LHCN-M2 (cell line): ENCODE data around the gene SPAG16. TPM values are rescaled to one million over a fixed set of nuclear protein-coding genes. Genes with fewer than 3 reads are reported as not detected.
A peak's percentile ranks its signal among the peaks of the same experiment; 100 is the strongest.

Experiments
- DNase-seq: peaks from one replicate; pipeline ENCODE4 v3.0.0-alpha.2; 2012; ENCODE audit warnings: low read depth
- total RNA-seq: library from RNA; depleted of rRNA; stranded (reverse); fragments of >200 nt; gene quantifications from 2 replicates; pipeline ENCODE4 v1.2.3, GENCODE V29; 2014

The SPAG16 gene
- total RNA-seq, 1 experiment from 2014 or later = 16.5 TPM

DNA sequence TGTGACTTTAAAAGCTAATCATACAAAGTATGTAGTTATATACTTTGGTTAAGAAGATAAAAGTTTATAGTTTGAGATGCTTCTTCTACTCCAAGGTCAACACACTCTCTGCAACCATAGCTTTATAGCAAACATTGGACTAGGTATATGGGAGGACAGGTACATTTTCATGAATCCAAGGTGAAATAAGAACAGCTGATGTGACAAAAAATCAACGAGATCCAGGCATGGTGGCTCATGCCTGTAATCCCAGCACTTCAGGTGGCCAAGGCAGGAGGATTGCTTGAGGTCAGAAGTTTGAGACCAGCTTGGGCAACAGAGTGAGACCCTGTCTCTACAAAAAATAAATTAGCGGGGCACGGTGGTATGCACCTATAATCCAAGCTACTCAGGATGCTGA, 963.3 kb downstream of the SPAG16 start:
- DNase-seq = no peak

DNA sequence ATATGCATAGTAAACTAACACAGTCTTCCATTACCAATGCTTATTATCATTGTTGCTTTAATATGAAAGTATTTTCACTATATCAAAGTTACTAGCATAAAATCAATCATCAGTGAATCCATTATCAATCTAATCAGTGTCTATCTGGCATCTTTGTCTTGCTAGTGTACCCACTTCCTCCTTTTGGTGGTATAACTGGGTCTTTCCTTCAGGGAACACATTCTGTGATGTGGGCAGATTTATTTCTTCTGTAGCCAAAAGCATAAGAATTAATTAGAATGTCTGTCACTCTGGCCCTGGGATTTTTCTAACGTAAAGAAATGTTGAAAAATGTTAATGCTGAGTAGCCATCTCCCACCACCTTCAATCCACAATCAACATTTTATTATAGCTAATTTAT, 970.8 kb downstream of the SPAG16 start:
- no peak for DNase-seq

DNA sequence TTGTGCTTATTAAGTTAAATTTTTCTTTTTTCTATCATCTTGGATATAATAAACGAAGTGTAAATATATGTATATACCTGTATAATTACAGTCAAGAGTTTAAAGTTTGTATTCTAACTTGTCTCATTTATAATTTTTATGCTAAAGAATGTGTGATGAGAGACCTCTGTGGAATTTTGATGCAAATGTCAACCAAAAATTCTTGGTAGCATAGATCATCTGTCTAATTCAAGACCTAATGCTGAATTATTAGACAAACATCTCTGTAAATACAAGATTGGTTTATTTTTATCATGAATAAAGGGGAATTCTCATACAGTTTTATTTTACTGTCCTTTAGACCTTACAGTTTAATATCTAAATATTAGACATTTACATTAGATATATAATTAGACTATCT, 977.4 kb downstream of the SPAG16 start:
- DNase-seq = peak; percentile 16

DNA sequence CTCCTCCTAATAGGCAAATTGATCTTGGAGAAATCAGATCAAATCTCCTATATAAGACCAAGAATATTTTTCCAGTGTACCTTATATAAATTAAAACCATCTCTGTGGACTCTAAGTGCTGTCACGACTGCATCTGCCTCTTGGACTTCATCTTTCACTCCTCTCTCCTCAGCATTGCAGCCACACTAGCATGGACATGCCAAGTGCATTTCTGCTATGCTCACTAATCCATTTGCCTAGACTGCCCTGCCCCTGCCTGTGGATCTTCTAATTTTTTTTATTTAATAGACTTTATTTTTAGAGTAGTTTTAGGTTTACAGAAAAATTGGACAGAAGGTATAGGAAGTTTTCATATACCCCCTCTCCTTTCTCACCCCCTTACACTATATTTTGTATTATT, 979.9 kb downstream of the SPAG16 start:
- DNase-seq = no peak

DNA sequence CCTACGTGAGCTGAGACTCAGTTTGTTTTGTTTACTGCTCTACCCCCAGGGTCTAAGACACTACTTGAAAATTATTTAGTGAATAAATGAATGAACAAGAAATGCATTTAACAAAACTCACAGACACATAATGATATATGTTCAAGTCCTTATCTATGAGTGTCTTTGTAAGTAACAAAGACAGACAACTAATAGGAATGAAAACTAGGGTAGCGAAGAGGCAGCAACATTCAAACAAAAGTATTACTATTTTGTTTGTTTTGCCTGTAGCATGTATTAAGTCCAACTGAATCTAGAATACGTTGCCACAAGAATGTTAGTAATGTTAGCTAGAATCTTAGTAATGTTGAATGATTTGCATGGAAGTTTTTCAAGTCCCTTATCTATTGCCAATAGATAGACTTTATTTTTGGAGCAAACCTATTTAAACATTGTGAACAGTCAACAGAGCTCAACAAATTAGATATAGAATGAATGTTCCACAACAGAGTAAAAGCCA, 981.8 kb downstream of the SPAG16 start:
- DNase-seq = no peak

DNA sequence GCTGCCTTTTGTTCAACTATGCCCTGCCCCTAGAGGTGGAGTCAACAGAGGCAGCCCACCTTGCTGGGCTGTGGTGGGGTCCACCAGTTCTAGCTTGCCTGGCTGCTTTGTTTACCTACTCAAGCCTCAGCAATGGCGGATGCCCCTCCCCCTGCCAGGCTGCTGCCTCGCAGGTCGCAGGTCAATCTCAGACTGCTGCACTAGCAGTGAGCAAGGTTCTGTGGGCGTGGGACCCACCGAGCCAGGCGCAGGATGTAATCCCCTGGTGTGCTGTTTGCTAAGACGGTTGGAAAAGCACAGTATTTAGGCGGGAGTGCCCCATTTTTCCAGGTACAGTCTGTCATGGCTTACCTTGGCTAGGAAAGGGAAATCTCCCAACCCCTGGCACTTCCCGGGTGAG, 993.6 kb downstream of the SPAG16 start:
- no peak for DNase-seq

DNA sequence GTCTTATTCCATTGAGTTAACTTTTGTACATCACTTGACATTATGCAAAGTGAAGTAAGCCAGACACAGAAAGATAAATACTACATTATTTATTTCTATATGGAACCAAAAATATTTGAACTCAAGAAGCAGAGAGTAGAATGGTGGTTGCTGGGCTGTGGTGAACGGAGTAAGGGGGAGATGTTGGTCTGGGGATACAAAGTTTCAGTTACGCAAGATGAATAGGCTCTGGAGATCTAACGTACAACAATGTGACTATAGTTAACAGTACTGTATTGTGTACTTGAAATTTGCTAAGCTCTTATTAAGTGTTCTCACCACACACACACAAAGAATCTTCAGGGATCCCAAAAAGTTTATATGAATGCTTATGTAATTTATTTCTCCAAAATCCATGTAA, 1001.7 kb downstream of the SPAG16 start:
- no peak for DNase-seq

DNA sequence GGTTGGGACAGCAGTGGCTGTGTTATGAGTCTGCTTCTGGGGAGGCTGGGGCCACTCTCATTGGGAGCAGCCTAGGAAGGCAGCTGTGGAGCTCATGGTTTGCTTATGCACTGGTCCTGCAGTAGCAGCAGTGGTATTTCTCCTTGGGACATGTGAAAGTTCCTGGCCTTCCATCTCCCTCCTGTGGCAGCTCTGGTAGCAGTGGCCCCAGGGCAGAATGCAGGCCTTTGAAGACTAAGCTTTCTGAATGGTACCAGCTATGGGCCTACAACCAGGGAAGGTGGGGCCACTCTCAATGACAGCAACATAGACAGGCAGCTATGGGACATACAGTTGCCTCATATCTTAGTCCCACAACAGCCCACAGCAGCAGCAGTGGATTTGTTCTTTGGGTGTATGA, 1009.3 kb downstream of the SPAG16 start:
- DNase-seq = no peak

DNA sequence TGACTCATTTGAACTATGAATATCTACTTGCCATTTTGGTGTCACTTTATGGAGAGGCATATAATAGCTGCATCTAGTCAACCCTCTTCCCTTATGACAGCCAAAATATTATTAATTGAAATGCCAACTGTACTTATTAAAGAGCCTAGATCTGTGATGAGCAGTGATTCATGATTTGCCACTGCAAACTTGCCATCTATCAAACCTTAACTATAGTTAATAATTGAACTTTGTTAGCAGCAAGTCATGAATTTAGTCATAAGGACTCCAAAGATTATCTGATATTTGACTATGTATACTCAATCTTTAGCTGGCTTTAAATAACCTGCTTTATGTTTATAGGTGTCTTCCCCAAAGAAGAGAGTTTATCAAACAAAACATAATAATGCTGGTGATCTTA, 1010.2 kb downstream of the SPAG16 start:
- no peak for DNase-seq

DNA sequence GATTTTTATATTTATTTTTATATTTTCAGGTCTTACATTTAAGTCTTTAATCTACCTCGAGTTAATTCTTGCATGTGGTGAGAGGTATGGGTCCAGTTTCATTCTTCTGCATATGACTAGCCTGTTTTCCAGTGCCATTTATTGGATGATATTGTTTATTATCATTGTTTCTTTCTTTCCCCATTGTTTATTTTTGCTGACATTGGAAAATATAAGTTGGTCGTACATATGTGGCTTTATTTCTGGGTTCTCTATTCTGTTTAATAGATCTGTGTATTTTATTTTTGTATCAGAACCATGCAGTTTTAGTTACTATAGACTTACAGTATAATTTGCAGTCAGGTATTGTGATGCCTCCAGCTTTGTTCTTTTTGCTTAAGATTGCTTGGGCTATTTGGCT, 1013.2 kb downstream of the SPAG16 start:
- no peak for DNase-seq

DNA sequence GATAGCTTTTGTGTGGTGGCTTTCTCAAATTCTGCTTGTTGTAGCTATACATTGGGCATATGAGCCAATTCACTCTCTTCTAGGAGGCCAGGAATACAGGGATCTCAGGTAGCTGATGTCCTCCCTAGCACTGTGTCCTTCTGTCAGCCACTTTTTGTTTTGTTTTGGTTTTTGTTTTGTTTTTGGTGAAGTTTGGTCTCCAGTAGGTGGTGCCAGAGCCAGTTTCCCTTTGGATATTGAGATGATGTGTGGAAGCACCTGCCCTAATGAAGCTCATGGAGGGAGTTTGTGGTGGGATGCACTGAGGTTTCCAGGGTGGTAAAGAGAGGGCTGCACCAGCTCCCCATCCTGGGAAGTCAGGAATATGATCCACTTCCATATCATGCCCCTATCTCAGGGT, 1026.1 kb downstream of the SPAG16 start:
- peak; percentile 36 for DNase-seq

DNA sequence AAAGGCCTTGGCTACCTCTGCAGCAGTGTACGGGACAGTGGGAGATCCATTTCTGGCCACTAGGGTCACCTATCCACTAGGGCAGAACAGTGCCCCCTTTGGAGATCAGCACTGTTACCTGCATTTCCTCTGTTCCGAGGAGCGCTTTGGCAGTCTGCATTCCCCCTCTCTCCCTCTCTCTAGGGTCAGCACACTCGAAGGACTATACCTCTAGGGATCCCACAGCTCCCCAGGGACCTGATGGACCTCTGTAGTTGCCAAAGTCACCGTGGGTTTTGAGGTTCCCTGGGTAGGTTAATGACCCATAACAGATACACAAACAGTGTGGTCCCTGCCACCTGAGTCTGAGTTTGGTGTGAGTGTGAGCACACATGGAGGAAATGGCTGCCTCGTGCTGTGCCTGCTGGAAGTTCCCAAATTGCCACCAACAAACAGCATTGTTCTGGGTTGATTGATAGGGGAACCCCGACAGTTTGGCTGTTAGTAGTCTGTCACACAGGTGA, 1026.8 kb downstream of the SPAG16 start:
- no peak for DNase-seq

DNA sequence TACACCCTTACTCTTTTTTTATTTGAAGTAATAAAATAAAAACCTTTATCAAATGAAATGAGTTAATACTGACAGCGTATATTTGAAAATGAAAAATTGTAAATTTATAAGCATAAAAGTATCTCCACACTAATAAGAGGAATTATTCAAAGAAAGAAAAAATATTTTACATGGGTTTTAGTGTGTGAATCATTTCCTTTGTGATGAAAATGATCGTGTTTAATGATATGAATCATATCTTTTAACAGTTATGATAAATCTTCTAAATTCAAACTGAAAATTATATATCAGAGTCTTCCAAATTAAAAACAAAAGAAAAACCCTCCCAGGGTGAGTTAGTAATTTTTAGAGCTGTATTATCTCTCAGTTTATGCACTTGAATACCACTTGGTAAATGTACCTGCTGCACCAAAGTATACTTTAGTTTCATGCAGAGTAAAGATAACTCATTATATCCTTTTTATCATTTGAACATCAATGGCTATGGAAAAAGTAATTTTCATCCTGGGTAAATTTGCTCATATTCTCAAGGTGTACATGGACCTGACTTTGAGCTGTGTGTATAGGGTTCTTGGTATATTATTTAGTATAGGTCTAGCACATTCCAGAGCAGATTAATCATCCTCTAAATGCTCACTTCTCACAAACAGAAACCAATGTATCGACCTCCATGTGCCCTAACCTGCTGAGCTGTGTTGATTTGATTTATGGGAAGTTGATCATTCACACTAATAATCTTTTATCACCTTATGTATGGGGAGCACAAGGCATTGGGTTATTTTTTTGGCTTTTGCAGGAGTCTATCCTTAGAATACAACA, 1027.9 kb downstream of the SPAG16 start:
- peak; percentile 23 for DNase-seq

DNA sequence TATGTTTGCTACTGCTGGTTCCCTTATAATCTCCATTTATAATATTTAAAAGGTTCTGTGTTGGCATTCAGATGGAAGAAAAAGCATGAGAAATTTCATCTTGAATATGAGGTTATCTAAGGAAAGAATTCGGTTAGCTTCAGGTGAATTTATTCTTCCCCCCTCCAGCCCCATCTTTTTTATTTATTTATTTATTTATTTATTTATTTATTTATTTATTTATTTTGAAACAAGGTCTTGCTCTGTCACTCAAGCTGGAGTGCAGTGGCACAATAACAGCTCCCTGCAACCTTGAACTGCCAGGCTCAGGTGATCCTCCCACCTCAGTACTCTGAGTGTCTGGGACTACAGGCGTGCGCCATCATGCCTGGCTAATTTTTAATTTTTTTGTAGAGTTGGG, 1031.1 kb downstream of the SPAG16 start:
- no peak for DNase-seq

DNA sequence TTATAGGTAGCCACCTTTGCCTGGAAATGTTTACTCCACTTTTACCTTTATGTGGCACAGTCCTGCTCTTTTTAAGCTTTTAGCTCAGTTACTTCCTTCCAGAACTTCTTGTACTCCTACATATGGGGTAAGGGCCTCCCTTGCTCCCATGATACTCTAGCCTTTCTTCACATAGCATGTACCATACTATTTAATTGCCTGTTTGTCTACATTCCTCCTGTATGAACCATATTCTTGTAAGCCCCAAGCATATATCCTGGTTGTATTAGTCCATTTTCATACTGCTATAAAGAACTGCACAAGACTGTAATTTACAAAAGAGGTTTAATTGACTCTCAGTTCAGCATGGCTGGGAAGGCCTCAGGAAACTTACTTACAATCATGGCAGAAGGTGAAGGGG, 1035.9 kb downstream of the SPAG16 start:
- no peak for DNase-seq

DNA sequence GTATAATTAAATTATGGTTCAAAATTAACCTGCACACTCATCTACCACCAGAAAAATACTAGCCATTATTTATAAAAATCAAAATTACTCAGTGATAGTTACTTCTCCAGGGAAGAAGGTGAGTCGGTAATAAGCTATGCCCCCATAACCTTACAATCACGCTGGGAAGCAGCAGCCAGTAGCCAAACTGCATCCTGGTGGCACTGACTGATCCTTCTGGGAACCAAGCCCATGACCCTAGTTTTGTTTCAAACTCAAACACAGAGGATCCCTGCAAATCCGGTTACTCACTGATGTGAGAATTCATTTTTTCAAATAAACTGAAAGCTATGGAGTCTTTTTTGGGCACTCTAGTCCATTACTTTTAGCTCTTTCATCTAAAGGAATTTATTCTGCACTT, 1038.4 kb downstream of the SPAG16 start:
- DNase-seq = peak; percentile 71

DNA sequence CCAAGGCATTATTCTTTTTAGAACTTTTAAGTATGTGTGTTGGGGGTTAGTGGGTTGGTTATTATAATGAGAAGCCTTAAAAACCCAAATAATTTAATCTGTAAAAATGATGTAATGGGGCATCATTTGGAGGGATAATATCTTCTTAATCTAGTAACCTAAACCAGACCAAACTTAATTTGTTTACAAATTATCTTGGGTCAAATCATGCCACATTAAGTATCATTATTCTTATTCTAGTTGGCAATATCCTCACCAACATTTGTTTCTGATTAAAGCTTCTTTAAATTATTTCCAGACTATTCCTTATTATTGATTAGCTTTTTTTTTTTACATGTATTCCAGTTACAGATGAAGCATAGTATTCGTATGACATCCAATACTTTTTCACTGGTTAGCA, 1041.1 kb downstream of the SPAG16 start:
- DNase-seq = no peak

DNA sequence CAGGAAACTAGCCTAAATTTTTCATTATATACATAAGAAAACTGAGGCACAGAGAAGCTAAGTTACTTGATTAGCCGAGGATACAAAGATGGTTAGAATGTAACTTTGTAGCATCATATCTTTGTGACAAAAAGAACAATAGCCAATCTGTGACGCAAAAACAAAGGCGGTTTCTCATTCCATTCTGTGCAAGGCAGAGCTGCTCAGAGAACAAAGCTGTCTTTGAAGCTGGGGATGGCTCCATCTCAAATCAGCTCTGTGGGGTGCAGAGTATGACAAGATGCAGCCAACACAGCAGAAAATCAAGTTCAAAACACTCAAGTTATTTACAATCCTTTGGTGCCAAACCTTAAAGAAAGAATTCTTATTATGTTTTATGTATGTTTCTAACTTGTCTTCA, 1044.7 kb downstream of the SPAG16 start:
- DNase-seq = no peak

DNA sequence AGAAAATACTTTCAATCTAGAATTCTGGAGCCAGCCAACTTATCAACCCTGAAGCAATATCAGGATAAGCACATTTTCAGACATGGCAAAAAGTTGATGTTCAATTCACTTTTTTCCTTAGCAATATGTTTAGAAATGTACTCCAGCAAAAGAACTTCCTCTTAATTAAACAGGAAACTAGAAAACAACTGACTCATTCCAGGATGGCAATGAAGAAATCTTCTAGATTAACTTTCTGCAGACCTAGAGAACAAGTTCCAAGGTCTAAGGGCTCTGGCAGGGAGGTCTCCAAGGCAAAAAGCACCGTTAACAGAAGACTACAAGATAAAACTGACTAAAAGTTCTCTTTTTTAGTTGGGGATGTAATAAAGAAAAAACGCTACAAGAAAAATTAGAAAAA, 1057.4 kb downstream of the SPAG16 start:
- peak; percentile 31 for DNase-seq

DNA sequence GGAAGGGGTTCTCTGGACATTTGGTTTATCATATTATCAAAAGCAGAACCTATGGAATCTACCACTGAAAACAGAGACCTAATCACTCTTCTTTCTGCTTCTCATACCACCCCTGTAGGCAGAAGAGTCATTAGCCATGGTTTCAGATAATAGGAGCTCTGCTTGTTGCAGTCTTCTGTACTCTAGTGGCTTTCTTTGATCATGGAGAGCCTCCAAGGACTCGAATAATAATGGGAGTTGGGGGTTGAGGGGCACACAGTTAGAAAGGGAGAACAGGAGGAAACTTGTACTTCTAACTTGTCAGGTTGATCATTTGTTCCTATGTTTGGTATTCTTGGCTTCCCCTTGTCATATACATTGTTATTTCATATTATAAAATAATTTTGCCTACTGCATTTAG, 1074.2 kb downstream of the SPAG16 start:
- DNase-seq = no peak

DNA sequence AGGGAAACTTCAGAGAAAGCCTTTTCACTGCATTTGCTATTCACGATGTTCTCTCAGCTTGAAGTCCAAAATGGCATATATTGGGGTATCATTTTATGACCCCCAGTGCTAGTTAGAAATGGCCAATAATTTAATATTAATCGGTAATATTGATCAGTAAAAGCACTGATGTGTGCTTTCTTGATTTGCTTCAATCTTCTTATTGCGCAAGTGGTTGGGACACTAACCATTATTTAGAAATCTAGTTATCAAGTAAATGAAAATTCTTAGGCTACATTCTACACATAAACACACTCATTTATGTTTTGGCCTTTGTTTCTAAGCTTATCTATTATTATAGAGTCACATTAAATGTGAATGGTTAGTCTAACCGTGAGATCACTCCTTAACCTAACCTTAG, 1076.9 kb downstream of the SPAG16 start:
- DNase-seq = no peak

DNA sequence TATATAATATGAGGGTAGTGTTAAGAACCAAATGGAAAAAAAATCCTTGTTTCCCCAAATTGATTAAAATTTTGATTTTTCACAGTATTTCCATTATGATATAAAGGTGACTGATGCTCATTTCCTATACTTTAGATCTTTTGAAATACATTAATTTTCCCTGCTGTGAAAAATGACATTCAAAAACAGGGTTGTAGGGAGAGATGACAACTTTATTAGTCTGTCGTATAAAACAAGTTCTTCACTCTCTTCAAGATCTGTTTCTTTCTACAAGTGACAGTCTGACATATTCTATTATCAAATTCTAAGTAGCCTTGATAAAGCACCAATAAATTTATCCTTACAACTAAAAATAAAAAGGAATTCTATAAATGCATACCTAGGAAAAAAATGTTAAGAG, 1081.3 kb downstream of the SPAG16 start:
- no peak for DNase-seq

DNA sequence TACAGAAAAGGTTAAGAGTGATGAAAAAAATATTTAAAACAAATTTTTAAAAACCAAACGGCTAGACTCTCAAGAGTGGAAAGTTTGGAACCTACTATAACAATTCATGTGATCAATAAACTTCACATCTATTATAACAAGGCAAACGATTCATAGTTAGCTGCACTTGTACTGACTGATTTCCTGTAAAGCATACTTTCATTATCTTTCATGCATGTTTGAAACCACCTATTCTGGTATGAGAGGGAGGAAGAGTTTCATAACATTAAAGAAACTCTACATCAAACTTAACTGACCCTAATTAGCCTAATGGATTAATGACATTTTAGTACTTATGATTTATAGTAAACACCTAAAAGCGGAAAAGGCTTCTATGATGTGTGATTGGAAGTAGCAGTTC, 1082.9 kb downstream of the SPAG16 start:
- DNase-seq = no peak
